Measurements from ENCODE around the gene RPUSD4.

Gene RPUSD4

GRCh38 chr11:126191379-126192073 lies 19.9 kb downstream of the RPUSD4 start:
- Histone ChIP-seq H3K4me2 (ENCODE audit: low read depth, low read length, poor library complexity, severe bottlenecking) (no peak overlapping the region), H3K9ac (ENCODE audit: low read depth, low read length, poor library complexity, severe bottlenecking) (no peak overlapping the region), H2AFZ (ENCODE audit: low read length) (no peak overlapping the region), H3F3A (ENCODE audit: low read depth) (no peaks in the 10 kb centered on the region), H3K4me1 (ENCODE audit: insufficient read depth, low read length, poor library complexity, severe bottlenecking) (no peaks in the 10 kb centered on the region), H3K36me3 (ENCODE audit: insufficient read depth, low read length) (peaks cover 6% of the 10 kb centered on the region; the same call in 1 of the 2 replicates), H3K79me2 (ENCODE audit: insufficient read depth, low read length) (no peaks in the 10 kb centered on the region), H3K9me3 (ENCODE audit: insufficient read depth, low read depth, low read length) (no peaks in the 10 kb centered on the region), H4K20me1 (ENCODE audit: insufficient read depth, low read length, poor library complexity, severe bottlenecking) (no peaks in the 10 kb centered on the region), H3K4me3 (ENCODE audit: low read length, poor library complexity, severe bottlenecking) (no peak overlapping the region), H3K27me3 (ENCODE audit: insufficient read depth, low read length, poor library complexity, severe bottlenecking) (no peaks in the 10 kb centered on the region), H3K9me2 (replicated peaks; ENCODE audit: low read depth, low read length) (no peaks in the 10 kb centered on the region)
- no peak for TF ChIP-seq EZH2phosphoT487 (IDR thresholded peaks at IDR 0.05; ENCODE audit: borderline replicate concordance)

- Histone ChIP-seq H3K9me2 (replicated peaks; ENCODE audit: low read depth, low read length) (no peaks in the 10 kb centered on the region), H3K79me2 (ENCODE audit: insufficient read depth, low read length) (no peaks in the 10 kb centered on the region), H3K4me1 (ENCODE audit: insufficient read depth, low read length, poor library complexity, severe bottlenecking) (no peaks in the 10 kb centered on the region), H3F3A (ENCODE audit: low read depth) (no peaks in the 10 kb centered on the region), H2AFZ (ENCODE audit: low read length) (no peak overlapping the region), H3K9ac (ENCODE audit: low read depth, low read length, poor library complexity, severe bottlenecking) (no peak overlapping the region), H4K20me1 (ENCODE audit: insufficient read depth, low read length, poor library complexity, severe bottlenecking) (no peaks in the 10 kb centered on the region), H3K27me3 (ENCODE audit: insufficient read depth, low read length, poor library complexity, severe bottlenecking) (no peaks in the 10 kb centered on the region), H3K9me3 (ENCODE audit: insufficient read depth, low read depth, low read length) (no peaks in the 10 kb centered on the region), H3K4me3 (ENCODE audit: low read length, poor library complexity, severe bottlenecking) (no peak overlapping the region), H3K36me3 (ENCODE audit: insufficient read depth, low read length) (peaks cover under 1% of the 10 kb centered on the region; the same call in 1 of the 2 replicates), H3K4me2 (ENCODE audit: low read depth, low read length, poor library complexity, severe bottlenecking) (no peak overlapping the region)
- no peak for TF ChIP-seq EZH2phosphoT487 (IDR thresholded peaks at IDR 0.05; ENCODE audit: borderline replicate concordance)
- no peak for TF ChIP-seq CTCF (conservative IDR thresholded peaks at IDR 0.05; ENCODE audit: low read length)
Measured at GRCh38 chr11:126190792-126191191, 20.7 kb downstream of the RPUSD4 start.

GRCh38 chr11:126189109-126189929 lies 22.1 kb downstream of the RPUSD4 start:
- no peaks in the 10 kb centered on the region for H4K20me1 ChIP-seq (ENCODE audit: insufficient read depth, low read length, poor library complexity, severe bottlenecking)
- H3K4me1 ChIP-seq (ENCODE audit: insufficient read depth, low read length, poor library complexity, severe bottlenecking), result no peaks in the 10 kb centered on the region

More at GRCh38 chr11:126189109-126189929, 22.1 kb downstream of the RPUSD4 start:
- no peaks in the 10 kb centered on the region for H3K79me2 ChIP-seq (ENCODE audit: insufficient read depth, low read length)
- H3K27me3 ChIP-seq (ENCODE audit: insufficient read depth, low read length, poor library complexity, severe bottlenecking), result no peaks in the 10 kb centered on the region
- H3F3A ChIP-seq (ENCODE audit: low read depth), result no peaks in the 10 kb centered on the region
- no peak overlapping the region for H3K4me3 ChIP-seq (ENCODE audit: low read length, poor library complexity, severe bottlenecking)
- no peak overlapping the region for H3K4me2 ChIP-seq (ENCODE audit: low read depth, low read length, poor library complexity, severe bottlenecking)
- TF ChIP-seq CTCF (conservative IDR thresholded peaks at IDR 0.05; ENCODE audit: low read length) (no peak), EZH2phosphoT487 (IDR thresholded peaks at IDR 0.05; ENCODE audit: borderline replicate concordance) (no peak)
- H3K36me3 ChIP-seq (ENCODE audit: insufficient read depth, low read length), result no peaks in the 10 kb centered on the region
- no peaks in the 10 kb centered on the region for H3K9me3 ChIP-seq (ENCODE audit: insufficient read depth, low read depth, low read length)
- H2AFZ ChIP-seq (ENCODE audit: low read length), result no peak overlapping the region
- no peak overlapping the region for H3K9ac ChIP-seq (ENCODE audit: low read depth, low read length, poor library complexity, severe bottlenecking)
- H3K9me2 ChIP-seq (replicated peaks; ENCODE audit: low read depth, low read length), result no peaks in the 10 kb centered on the region

Measured in Loucy (cell line).